Measurements from ENCODE around the gene SMARCC2.

Gene SMARCC2

DNA sequence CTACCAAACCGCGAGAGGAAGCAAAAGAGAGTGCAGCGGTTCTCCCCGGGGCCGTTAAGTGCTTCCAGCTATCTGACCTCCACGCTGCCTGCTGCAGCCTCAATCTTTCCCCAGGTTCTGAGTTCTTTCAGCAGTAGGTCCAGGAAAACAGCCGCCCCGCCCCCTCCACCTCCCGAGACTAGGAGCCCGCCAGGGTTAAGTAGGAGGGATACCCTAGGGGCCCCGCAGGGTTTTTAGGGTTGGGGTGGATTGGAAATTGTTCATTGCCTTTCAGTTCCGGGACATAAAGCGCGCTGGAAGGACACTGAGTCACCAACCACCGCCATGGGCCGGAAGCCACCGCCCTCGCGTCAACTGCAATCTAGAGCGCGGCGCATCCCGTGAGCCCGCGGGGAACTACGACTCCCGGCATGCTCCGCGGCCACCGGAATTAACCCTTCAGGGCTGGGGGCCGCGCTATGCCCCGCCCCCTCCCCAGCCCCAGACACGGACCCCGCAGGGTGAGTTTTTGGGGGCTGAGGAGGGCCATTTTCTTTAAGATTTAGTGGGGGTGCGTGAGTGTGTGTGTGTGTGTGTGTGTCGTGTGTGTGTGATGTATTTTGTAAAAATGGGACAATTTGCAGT lies 37.0 kb downstream of the SMARCC2 start, which contains the start of gene MYL6B:
MYL6B (plus strand) TSS at position 456 of the 624 bp plus-strand sequence. CDS start 1,332 bp downstream, outside the sequence.
- DNase-seq (ENCODE audit: low read depth), result peak; percentile 87

DNA sequence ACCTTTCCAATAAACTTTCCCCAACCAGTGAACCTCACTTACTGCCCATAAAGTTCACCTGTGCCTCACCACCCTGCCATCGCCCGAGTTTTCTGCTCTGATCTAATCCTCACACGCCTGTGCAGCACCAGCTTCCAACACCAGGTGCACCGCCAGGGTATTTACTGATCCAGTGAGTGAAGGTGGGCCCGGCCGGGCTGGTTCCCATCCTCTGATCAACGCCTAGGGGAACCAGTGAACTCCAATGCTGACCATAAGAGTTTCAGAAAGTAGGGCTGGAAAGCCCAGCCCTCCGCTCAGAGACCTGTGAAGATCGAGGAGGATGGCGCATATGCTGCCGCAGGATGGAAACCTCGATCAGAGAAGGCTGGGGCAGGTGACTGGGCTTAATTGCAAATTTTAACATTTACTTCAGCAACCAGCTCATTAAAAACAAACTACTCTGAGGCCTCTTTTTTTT lies 37.6 kb downstream of the SMARCC2 start:
- DNase-seq (ENCODE audit: low read depth), result peak; percentile 47

DNA sequence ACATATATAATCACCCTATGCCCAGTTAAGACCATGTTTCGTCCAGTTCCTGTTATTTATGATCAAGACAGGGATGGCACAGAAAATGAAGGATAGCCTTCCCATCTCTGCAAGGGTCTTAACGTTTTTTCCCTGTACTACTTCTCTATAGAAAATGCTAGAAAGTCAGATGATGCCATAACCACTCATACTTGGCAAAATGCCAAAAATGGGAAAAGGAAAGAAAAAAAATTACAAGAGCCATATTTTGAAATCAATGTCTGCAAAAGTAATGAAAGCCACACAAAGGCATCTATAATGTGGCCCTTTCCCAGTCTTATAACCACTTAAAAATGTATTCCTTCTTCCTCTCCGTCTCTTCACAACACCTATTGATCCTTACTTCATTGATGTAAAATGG lies 38.7 kb downstream of the SMARCC2 start:
- no peak for DNase-seq (ENCODE audit: low read depth)

DNA sequence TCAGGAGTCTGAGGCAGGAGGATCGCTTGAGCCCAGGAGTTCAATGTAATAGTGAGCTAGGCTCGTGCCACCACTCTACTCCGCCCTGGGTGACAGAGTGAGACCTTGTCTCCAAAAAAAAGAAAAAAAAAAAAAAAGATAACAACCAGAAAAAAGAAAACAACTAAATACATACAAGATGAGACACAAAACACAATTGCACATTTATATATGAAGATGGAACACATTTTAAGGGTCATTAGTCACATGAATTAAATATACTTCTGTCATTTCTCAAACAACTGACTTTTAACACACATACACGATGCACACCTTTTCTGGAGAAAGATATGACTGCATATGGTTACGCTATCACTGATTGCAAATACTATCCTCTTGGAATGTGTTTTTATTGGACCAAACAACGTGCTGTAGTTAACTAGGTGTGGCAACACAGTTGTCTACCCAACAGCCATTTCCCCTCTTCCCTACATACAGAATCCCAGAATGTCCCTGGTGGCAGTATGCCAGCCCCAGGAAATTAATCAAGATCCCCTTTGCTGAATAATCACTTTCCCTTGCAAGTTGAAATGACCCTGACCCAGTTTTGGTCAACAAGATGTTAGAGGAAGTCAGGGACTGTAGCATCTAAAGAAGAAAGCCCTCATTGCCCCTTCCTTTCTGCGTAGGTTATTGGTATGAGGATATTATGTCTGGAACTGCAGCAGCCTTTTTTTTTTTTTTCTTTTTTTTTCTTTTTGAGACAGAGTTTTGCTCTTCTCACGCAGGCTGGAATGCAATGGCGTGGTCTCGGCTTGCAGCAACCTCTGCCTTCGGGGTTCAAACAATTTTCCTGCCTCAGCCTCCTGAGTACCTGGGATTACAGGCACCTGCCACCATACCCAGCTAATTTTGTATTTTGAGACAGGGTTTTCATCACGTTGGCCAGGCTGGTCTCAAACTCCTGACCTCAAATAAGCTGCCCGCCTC lies 42.5 kb downstream of the SMARCC2 start:
- no peak for DNase-seq (ENCODE audit: low read depth)

DNA sequence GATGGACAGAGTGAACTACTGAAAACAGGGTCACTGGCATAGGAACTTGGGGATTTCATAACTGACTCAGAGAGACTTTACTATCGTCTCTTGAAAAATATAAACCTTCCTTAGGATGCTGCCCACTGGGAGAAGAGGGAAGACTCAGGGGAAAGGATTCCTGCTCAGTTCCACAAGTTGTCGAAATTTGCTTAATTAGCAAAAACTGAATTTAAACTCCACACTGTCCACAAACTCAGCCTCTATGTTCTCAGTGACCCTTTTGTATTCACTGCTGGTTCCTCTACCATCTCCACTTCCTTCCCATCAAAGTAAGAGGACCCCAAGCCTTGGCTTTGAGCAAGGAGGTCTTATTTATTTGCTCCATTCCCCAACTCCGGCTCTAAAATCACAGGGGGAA lies 44.1 kb downstream of the SMARCC2 start:
- no peak for DNase-seq (ENCODE audit: low read depth)

DNA sequence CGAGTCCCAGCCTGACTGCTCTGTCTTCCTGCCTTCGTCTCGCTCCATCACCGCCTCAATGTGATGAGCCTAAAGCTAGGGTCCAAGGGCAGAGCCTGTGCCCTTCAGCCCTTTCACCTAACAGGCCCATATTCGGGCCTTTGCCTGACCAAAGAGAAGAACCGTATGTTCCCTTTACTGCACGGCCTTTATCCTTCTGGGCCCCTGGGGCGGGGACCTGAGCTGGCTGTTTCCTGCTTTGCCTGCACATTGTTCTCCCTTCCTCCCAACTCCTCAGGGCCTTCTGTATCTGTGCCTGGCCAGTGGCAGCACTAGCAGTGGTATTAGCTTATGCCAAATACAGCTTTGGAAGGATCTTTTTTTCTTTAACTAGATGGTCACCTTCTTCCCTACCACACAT lies 45.4 kb downstream of the SMARCC2 start:
- no peak for DNase-seq (ENCODE audit: low read depth)

DNA sequence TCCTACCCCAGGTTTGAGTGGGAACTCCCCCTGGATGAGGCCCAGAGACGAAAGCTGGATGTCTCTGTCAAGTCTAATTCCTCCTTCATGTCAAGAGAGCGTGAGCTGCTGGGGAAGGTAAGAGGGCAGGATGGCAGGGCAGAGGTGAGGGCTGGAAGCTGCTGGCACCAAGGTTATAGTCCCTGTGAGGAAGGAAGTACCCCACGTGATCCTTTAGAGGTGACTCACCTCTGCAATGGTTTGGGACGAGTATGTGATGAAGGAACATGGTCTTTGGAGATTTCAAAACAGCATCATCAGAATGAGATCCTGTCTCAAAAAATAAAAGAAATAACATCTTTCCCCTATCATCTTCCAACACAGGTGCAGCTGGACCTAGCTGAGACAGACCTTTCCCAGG lies 46.1 kb downstream of the SMARCC2 start:
- no peak for DNase-seq (ENCODE audit: low read depth)

DNA sequence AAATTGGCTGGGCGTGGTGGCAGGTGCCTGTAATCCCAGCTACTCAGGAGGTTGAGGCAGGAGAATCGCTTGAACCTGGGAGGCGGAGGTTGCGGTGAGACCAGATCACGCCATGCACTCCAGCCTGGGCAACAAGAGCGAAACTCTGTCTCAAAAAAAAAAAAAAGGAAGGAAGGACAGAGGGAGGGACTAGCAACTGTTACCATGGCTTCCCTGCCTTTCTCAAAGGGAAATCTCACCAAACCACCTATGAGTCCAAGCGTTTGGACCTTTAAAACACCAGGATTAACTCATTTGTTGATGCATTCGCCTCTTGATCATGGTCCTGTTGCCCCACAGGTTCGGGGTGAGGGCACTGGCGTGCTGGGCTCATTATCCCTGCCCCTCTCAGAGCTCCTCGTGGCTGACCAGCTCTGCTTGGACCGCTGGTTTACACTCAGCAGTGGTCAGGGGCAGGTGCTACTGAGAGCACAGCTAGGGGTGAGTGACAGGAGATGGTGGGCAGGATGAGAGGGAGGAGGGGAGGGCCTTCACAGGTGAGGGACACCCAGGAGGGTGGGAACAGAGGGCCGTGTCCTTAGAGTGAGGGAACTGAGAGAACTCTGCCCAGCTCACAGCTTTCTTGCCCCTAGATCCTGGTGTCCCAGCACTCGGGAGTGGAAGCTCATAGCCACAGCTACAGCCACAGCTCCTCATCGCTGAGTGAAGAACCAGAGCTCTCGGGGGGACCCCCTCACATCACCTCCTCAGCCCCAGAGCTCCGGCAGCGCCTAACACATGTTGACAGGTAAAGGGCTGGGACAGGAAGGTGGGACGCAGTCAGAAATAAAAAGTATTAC lies 47.1 kb downstream of the SMARCC2 start:
- no peak for DNase-seq (ENCODE audit: low read depth)

DNA sequence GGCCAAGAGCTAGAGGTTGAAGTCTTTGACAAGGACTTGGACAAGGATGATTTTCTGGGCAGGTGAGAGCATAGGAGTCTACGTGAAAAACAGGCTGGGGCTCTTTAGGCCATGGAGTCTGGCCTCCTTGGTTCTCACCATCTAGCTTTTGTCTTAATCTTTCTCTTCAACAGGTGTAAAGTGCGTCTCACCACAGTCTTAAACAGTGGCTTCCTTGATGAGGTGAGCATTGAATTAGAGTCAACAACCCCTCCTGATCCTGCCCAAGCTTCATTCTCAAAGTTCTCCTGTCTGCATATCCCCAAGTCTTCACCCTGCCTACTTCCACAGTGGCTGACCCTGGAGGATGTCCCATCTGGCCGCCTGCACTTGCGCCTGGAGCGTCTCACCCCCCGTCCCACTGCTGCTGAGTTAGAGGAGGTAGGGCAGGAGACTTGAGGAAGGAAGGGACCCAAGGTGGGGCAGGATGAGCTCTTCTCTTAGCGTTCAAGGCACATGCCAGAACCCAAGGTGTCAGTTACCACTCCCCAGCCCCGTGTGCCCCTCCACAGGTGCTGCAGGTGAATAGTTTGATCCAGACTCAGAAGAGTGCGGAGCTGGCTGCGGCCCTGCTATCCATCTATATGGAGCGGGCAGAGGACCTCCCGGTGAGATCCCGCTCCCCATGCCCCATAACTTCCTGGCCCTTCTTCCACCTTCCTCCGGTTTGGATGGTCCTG lies 51.3 kb downstream of the SMARCC2 start:
- DNase-seq (ENCODE audit: low read depth), result no peak

DNA sequence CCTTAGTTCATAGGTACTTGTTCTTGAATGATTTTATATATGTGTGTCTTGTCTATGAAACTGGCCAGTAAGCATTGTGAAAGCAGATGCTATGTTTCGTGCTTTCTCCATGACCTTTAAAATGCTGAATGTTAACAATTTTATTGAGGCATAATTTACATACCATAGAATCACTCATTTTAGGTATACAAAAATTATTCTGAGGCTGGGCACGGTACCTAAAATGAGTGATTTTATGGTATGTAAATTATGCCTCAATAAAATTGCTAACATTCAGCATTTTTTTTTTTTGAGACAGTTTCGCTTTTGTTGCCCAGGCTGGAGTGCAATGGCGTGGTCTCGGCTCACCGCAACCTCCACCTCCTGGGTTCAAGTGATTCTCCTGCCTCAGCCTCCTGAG lies 54.4 kb downstream of the SMARCC2 start:
- no peak for DNase-seq (ENCODE audit: low read depth)

DNA sequence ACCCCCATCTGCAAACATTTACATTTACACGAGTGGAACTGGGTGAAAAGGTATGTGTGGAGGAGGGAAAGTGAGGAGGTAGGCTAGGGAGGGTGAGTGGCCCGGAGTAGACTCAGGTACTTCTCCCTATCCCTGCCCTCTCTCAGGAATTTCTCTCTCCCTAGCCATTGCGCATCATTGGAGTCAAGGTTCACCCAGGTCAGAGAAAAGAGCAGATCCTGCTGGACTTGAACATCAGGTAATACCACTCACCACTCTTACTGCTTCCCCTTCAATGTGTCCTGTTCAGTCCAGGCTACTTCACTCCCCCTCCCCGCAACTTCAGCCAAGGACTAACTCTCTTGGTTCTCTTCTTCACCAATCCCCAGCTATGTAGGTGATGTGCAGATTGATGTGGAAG lies 58.4 kb downstream of the SMARCC2 start:
- DNase-seq (ENCODE audit: low read depth), result no peak

DNA sequence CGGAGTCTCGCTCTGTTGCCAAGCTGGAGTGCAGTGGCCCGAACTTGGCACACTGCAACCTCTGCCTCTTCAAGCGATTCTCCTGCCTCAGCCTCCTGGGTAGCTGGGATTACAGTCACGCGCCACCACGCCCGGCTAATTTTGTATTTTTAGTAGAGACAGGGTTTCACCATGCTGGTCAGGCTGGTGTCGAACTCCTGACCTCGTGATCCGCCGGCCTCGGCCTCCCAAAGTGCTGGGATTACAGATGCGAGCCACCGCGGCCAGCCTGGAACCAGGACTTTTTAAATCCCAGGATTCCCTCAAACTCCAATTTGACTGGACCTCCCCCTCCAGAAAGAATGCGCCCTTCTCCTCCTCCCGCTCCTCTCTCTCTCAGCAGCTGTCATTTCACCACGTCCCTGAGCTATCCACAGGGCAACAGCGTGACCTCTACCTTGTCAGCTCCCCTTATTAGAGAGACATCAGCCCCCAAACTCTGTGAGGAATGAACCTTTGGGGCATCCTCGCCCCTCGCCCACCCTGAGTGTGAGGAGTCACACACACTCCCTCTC lies 59.3 kb downstream of the SMARCC2 start:
- DNase-seq (ENCODE audit: low read depth), result no peak

DNA sequence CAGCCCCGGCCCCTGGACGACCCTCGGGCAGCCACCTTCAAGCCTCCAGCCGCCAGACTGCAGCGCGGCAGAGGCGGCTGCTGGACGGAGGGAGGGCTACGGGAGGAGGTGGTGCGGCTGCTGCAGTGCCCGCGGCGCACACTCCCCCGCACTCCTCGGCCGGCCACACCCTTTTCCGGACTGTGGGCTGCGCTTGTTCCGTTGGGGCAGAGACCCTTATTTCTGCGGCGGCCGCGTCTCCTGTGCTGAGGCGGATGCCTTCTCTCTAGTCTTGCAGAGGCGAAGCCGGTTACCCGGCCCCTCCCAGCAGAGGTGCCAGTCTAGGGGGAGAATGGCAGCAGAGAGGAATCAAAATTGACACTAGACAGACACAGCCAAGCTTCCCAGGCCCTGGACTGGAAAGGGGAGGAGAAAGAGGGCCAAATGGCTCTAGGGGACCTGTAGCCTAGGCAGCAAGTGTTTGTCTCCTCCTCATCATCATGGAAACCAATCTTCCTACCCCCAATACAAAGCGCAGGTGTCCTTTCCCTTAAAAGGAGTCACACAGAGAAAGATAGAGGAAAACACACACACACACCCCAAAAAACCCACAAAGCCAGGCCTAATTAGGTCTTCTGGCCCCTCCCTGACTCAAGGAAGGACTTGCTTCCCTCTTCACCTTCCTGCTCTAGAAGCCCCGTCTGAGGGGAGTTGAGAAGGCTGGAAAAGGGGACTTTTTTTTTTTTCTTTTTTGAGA lies 59.9 kb downstream of the SMARCC2 start:
- DNase-seq (ENCODE audit: low read depth), result peak; percentile 63

DNA sequence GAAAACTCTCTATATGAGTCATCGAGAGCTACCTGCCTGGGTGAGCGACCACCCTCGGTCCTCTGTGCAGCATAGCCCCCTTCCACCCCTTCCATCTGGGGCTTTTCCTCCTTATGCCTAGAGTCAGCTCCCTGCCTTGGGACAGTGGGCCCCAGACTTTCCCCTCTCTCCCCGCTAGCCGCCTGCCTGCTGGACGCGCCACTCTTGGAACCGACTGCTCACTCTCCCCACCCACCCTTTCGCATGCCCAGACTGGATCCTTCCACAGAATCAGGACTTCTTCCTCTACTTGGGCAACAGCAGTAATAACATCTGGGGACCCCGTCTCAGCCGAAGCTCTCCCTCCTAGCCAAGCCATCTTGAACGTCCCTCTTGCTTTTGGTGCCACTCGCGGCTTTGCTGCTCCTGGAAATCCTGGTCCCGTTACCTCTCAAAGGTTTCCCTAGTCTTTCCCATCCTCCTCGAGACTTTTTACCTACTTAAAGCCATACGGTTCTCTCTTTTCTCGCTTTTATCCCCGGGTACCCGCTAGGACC lies 60.5 kb downstream of the SMARCC2 start:
- DNase-seq (ENCODE audit: low read depth), result no peak

DNA sequence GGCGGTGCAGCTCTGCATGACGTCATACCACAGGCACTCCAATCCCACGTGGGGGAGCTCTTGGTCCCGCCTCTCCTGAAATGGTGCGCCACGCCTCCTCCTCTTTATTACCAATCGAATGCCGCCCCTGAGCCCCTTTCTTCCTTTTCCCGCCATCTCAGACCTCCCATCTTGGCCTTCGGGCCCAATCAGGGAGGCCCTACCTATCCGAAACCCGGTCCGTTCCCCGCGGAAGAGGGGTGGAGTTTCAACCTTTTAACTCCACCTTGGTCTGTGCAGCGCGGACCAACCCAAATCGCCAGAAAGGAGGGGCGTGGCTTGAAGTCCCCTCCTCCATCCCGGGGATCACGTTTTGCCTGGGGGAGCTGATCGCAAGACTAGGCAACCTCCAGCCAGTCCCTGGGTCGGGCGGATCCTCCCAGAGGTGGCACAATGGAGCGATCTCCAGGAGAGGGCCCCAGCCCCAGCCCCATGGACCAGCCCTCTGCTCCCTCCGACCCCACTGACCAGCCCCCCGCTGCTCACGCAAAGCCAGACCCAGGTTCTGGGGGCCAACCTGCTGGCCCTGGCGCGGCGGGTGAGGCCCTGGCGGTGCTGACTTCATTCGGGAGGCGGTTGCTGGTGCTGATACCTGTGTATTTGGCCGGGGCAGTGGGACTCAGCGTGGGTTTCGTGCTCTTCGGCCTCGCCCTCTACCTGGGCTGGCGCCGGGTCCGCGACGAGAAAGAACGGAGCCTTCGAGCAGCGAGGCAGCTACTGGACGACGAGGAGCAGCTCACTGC lies 61.2 kb downstream of the SMARCC2 start, which contains the start of gene ESYT1:
ESYT1 (plus strand) TSS at position 380 of the 782 bp plus-strand sequence; CDS start at position 433, 53 bp downstream.
- peak; percentile 90 for DNase-seq (ENCODE audit: low read depth)

DNA sequence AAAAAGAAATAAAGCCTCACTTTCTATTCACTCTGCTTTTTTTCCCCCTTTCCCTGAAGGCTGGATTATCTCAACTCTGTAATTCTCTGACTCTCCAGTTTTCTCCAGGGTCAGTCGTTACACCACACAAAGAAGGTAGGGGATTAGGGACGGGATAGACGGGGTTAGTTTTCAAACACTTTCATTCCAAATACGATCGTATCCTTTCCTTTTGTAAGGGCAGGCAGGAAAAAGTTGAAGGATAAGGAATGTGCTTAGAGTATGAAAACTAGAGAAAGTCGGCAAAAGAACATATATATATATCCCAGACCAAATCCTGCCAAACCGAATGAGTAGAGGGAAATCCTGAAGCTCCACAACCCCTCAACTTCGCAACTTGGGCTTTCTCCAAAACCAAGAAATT lies 61.8 kb downstream of the SMARCC2 start:
- no peak for DNase-seq (ENCODE audit: low read depth)

DNA sequence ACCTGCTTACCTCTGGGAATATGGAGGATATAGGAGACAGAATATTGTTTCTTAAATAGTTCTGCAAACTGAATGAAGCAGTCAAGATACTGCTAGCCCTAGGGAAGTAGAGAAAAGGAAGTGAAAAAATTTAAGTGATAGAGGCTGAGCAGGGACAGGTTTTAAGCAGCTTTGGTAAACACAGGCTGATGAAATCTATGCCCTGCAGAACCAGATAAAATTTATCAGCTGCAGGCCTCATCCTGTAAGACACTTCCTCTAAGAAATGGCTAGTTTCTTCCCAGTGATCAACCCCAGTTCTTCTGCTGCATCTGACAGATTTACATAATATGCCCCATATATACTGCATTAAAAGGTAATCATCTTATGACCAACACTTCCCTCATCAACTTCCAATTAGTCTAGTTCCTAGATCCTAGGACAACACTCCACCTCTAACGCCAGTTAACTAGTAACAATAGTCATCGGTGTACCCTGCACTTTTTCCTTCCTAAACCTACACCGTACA lies 62.5 kb downstream of the SMARCC2 start:
- DNase-seq (ENCODE audit: low read depth), result no peak

DNA sequence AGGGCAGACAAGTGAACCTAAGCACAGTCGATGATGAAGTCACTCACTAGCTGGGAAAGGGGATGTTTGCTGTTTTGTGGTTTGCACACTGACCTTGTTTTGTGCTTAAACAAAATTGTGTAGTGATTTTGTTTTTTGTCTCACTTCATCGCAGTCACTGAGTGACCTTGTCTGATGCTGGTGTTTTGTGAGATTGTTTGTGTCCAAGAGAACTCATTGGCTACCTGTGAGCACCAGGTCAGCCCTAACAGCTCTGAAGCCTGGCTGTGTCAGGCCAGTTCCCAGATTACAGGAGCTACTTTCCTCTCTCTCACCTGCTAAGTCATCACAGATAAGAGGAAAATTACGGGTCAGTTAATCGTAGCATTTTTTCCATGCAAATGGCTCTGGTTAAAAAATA lies 65.2 kb downstream of the SMARCC2 start:
- no peak for DNase-seq (ENCODE audit: low read depth)

DNA sequence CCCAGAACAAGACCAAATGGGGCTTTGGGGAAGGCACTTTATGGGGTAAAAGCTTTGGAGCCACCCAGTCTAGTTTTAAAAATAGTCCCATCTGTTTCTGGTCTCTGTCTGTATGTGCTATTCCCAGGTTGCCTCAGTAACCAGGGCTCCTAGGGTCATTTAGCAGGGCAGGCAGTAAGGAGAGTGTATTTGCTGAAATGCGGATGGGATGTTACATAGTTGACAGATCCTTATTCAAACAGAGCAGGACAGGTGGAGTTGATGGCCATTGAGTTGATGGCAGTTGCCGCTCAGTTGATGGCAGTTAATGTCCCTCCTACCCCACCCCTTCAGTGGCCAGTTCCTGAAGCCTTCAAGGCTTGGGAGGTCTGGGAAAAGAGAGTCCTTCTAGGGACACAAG lies 66.6 kb downstream of the SMARCC2 start:
- no peak for DNase-seq (ENCODE audit: low read depth)
